D721Med (cell line): ENCODE measurements around the gene LDB2.

Source experiments
- DNase-seq: peaks from one replicate; pipeline ENCODE4 v3.0.0; 2011; ENCODE audit warnings: low spot score; ENCODE audit not compliant: insufficient read length
- FAIRE-seq: peaks from 2 replicates; lab custom pipeline; 2011; peaks lifted over from hg19 to GRCh38; lab: Jason Lieb, UNC
- CTCF ChIP-seq: IDR thresholded peaks from 2 replicates; pipeline ENCODE4 v1.5.1; 2012; ENCODE audit warnings: mild to moderate bottlenecking, control low read depth; ENCODE audit not compliant: insufficient read depth; ENCODE audit errors: missing control alignments

Gene LDB2

GRCh38 chr4:16865897-16866283, 32.6 kb downstream of the LDB2 start:
- TF ChIP-seq CTCF: no peak
- no peak for DNase-seq

GRCh38 chr4:16865209-16865896, 33.1 kb downstream of the LDB2 start:
- FAIRE-seq (no peak), DNase-seq (no peak)

More at GRCh38 chr4:16865897-16866283, 32.6 kb downstream of the LDB2 start:
- FAIRE-seq: no peak

GRCh38 chr4:16864199-16864598, 34.2 kb downstream of the LDB2 start:
- no peak for TF ChIP-seq CTCF
- DNase-seq (no peak), FAIRE-seq (no peak)

More at GRCh38 chr4:16865209-16865896, 33.1 kb downstream of the LDB2 start:
- TF ChIP-seq CTCF: no peak

- DNase-seq (no peak), FAIRE-seq (no peak)
- TF ChIP-seq CTCF: no peak
These were observed 35.7 kb downstream of the LDB2 start for GRCh38 chr4:16862697-16863096.

- TF ChIP-seq CTCF: no peak
- DNase-seq (no peak), FAIRE-seq (no peak)
These were observed 37.9 kb downstream of the LDB2 start for GRCh38 chr4:16860516-16860915.

GRCh38 chr4:16859031-16859430, 39.4 kb downstream of the LDB2 start:
- FAIRE-seq (no peak), DNase-seq (no peak)
- TF ChIP-seq CTCF: no peak

- no peak for DNase-seq
- TF ChIP-seq CTCF: no peak
- no peak for FAIRE-seq
These were observed 40.1 kb downstream of the LDB2 start for GRCh38 chr4:16858275-16858752.
